Tongue (tissue), 2 donors: ENCODE measurements around the gene CELA1. TPM values are rescaled to one million over a fixed set of nuclear protein-coding genes. Genes with fewer than 3 reads are reported as not detected.

Experiments used
- DNase-seq: peaks from one replicate; pipeline ENCODE4 v3.0.0-alpha.2; 2015
- total RNA-seq: library from RNA; depleted of rRNA; stranded (reverse); fragments of >200 nt; gene quantifications from one replicate; pipeline ENCODE4 v1.2.3, GENCODE V29; 2014

Gene CELA1
- total RNA-seq, 1 donor from 2014 or later = not detected

- no peak for DNase-seq
These were observed 28.4 kb upstream of the CELA1 start for GRCh38 chr12:51374856-51375255.

GRCh38 chr12:51374361-51374760, 27.9 kb upstream of the CELA1 start:
- DNase-seq = no peak

DNA sequence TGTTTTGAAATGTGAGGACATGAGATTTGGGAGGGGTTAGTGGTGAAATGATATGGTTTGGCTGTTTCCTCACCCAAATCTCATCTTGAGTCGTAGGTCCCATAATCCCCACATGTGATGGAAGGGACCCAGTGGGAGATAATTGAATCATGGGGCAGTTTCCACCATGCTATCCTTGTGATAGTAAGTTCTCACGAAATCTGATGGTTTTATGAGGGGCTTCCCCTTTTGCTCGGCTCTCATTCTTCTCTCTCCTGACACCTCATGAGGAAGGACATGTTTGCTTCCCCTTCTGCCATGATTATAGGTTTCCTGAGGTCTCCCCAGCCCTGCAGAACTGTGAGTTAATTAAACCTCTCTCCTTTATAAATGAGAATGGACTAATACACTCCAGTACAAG, 26.7 kb upstream of the CELA1 start:
- DNase-seq = no peak

DNA sequence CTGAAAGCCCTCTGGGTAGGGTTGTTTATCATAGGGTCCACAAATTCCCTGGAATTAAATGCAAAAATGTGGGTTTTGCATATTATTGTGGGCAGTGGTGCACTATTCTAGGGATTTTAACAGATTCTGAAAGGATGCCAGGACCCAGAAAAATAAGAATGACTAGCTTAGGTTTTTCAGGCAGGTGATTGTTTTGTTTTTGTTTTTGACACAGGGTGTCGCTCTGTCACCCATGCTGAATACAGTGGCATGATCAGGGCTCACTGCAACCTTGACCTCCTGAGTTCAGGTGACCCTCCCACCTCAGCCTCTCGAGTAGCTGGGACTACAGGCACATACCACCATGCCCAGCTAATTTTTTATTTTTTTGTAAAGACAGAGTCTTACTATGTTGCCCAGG, 25.5 kb upstream of the CELA1 start:
- DNase-seq = no peak

DNA sequence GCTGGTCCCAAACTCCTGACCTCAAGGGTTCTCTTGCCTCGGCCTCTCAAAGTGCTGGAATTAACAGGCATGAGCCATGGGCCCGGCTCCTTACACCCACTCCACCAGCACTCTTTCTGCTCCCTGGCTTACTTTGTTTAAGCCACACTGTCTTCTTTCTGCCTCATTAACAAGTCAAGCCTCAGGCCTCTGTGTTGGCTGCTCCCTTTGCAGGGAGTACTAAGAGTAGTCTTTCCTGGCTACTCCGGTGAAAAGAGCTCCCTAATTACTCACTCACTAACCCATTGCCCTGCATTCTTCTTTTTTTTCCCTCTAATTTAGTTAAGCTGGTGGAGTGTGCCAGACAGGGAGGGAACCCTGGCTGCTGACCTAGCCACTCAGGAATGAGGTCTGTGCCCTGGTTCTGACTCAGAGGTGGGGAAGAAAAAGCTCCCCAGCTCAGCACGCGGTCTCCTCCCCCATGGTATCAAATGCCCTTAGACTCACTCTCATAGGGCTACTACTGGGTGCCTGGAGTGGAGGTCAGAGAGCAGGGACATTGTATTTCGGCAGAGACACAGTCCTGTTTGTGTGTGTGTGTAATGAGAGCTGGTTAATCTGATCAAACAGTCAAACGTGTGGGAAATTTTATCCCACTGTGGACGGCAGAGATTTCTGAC, 24.9 kb upstream of the CELA1 start:
- peak; percentile 69 for DNase-seq

- no peak for DNase-seq
These were observed 24.2 kb upstream of the CELA1 start for GRCh38 chr12:51370667-51371066.

DNA sequence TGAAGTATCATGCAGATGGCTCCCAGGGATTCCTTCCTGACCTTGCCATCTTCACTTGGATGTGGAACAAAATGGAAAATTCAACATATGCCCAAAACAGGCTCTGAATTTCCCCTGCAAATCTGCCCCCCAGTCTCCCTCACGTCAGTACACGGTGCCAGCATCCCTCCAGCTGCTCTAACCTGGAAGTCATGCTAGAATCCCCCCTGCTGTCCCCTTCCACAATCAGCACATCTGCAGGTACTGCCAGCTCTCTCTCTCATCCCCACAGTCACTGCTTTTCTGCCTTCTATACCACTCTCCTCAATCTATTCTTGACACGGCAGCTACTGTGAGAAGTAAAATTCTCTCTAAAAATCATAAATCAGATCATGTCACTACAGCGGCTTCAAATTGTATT, 23.1 kb upstream of the CELA1 start:
- DNase-seq = no peak

- peak; percentile 9 for DNase-seq
These were observed 22.4 kb upstream of the CELA1 start for GRCh38 chr12:51368640-51369517.

GRCh38 chr12:51365276-51365675, 18.8 kb upstream of the CELA1 start:
- DNase-seq = no peak

DNA sequence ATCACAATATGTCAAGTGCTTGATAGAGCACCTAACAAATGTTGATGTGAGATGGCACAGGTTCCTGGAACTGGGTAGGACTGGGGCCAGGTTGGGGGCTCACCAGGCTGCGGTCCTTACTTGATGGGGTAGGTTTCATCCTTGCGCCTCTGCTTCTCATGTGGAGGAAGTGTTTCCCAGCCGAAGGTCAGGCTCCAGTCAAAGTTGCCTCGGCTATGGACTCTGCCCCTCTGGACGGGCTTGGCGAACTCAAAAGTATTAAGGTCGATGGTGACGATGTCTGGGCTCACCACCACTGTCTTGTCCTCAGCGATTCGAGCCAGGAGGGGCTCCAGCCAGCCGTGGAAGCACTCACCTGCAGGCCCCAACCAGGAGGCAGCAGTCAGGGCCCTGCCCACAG, 17.5 kb upstream of the CELA1 start:
- no peak for DNase-seq

- no peak for DNase-seq
These were observed 16.4 kb upstream of the CELA1 start for GRCh38 chr12:51362747-51363342.

- no peak for DNase-seq
These were observed 15.8 kb upstream of the CELA1 start for GRCh38 chr12:51362307-51362706.

- DNase-seq = no peak
These were observed 14.9 kb upstream of the CELA1 start for GRCh38 chr12:51361161-51362016.

DNA sequence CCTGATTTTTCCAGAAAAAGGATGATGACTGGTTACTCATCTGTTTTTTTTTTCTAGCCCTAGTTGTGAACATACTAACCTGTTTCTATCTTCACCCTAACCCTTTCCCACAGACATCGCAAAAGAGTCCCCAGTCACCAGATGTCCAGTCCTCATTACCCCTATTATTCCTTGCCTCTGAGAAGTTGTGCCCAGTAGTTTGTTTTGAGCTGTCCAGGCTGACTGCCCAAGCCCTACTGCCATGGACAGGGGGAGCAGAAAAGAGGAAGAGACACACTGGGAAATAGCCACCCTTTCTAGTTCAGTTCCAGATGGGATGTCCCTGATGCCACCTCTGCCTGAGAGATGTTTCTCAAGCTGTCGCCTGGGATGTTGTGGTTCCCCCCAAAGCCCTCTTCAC, 13.8 kb upstream of the CELA1 start:
- DNase-seq = no peak

- no peak for DNase-seq
These were observed 13.4 kb upstream of the CELA1 start for GRCh38 chr12:51359851-51360250.

GRCh38 chr12:51358496-51358895, 12.0 kb upstream of the CELA1 start:
- no peak for DNase-seq

DNA sequence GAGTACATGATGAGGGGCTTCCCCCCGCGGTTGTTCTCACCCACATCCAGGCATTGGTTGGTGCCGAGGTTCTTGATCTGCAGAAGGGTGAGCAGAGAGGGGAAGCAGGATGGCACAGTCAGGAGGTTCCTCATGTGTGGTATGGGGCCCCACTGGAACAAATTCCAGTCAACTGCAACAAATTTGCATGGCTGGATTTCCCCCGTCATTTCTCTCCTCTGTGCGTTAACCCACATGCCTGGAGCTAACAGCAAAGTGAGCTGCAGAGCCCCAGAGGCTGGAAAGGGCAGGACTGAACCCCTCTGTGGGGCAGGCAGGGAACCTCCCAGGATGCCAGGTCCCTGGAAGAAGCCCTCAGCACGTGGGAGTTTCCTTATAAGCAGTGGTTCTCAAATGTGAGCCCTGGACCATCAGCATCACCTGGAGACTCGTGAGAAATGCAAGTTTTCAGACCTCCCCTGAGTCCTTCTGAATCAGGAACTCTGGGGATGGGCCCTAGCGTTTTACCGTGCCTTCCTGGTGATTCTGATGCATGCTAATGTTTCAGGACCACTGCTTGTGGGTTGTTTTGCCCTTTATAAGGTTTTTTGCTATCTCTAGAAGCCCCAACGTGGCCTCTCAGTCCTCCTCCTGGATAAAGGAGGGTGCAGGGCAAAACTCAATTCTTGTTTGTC, 11.0 kb upstream of the CELA1 start:
- DNase-seq = no peak

DNA sequence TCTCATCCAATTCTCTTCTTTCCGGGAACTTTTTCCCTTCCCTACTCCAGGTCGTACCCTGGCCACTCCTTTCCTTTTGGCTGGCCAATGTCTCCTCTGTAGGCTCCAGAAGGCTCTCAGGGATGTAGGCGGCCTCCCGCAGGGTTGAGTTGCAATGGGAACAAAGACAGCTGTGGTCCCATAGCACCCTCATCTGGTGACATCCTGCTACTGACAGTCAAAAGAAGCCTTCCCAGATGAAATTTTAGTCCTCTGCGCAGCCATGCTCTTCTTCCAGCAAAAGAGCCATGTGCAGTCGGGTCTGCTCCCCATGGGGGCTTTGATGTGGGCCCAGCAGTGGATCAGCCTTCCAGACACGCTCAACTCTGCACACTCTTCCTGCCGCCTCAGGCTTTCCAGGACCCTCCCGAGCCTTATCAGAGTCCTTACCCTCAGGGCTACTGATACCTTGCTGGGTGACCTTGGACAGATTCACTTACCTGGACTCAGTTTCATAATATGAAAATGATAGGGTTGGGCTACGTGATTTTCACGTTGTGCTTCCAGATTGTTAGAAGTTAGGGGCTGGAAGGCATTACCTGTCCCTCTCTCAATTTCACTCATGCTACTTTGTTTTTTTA, 5.5 kb upstream of the CELA1 start:
- peak; percentile 50 for DNase-seq

GRCh38 chr12:51349026-51349425, 2.5 kb upstream of the CELA1 start:
- no peak for DNase-seq

DNA sequence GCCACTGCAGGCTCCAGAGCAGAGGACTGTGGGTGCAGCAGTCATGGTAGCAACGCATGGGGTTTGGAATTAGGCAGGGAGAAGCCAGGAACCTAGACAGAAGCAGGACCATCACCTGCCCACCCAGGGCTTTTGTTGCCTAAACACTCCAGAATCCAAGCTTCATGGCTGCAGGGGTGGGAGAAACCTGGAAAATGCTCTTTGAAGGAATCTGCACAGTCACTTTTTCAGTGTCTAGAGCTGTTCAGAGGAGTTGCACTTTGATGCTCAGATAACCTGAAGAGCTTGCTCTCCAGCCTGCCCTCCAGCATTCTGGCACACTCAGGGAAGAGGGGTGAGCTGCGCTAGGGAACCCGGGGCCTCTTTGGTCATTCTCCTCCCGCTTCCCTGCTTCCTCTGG, 1.6 kb upstream of the CELA1 start:
- DNase-seq = no peak

DNA sequence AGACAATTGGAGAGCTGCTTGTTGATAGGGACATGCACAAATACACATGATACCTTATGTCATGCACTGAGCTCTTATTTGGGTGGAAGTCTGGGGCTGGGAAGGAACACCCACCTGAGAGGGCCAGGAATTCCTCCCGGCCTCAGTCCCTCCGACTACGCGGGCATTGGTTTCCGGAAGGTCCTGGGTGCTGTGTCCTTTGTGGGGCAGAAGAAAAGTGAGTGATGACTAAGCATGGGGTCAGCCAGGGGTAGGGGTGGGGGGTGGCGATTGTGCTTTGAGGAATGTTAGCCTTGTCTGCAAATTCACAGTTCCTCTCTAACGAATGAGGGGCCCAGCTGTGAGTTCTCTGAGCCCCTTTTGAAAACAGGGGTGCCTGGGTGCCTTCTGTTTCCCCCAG, 798 bp downstream of the CELA1 start:
- DNase-seq = no peak
